IMR-90 (cell line): ENCODE measurements around the gene PRDM15. TPM values are rescaled to one million over a fixed set of nuclear protein-coding genes. Genes with fewer than 3 reads are reported as not detected.

Experiments used
- ATAC-seq: fragments of 200-7000 bp; cut with Tn5 transposase; 2 replicates; pipeline ENCODE4 v1.9.1; 2020; ENCODE audit warnings: low read depth, mild to moderate bottlenecking, moderate library complexity
- BruUV-seq: library from RNA; stranded (reverse); fragments of 400-500 nt; replicated peaks from 2 replicates; lab custom pipeline; 2021; lab: Mats Ljungman, UMichigan
- CTCF ChIA-PET: fragments of 300-600 bp; formaldehyde crosslinking; extraction: SDS; loops from one replicate; lab custom pipeline; 2021; ENCODE audit warnings: antibody characterized with exemption; lab: Yijun Ruan, JAX
- POLR2A ChIA-PET: fragments of 300-600 bp; sonication (Branson Sonifier 250); formaldehyde crosslinking; loops from one replicate; lab custom pipeline; 2022; ENCODE audit warnings: antibody characterized with exemption; ENCODE audit not compliant: unreplicated experiment; lab: Charles Lee
- DNase-seq: peaks from one replicate; pipeline ENCODE4 v3.0.0; 2013
- H2AFZ ChIP-seq: replicated peaks from 2 replicates; pipeline ENCODE3; 2013; ENCODE audit warnings: low read length, mild to moderate bottlenecking; ENCODE audit not compliant: poor library complexity
- H2AK5ac ChIP-seq: 2 replicates; pipeline ENCODE4 v1.6.1; 2013; ENCODE audit warnings: low read depth, low read length, inconsistent platforms
- H2AK9ac ChIP-seq: replicated peaks from 2 replicates; pipeline ENCODE3; 2013; ENCODE audit warnings: mild to moderate bottlenecking, low read depth, low read length, moderate library complexity; ENCODE audit not compliant: poor library complexity
- H2BK120ac ChIP-seq: 2 replicates; pipeline ENCODE4 v1.6.1; 2013; ENCODE audit warnings: low read depth, low read length, inconsistent platforms
- H2BK15ac ChIP-seq: 3 replicates; pipeline ENCODE4 v1.6.1; 2013; ENCODE audit warnings: low read depth, low read length, inconsistent platforms
- H2BK20ac ChIP-seq: 2 replicates; pipeline ENCODE4 v1.6.1; 2013; ENCODE audit warnings: low read depth, mild to moderate bottlenecking, inconsistent platforms, low read length, moderate library complexity
- H2BK5ac ChIP-seq: 2 replicates; pipeline ENCODE4 v1.6.1; 2013; ENCODE audit warnings: mild to moderate bottlenecking, low read depth, low read length, inconsistent platforms; ENCODE audit not compliant: poor library complexity, severe bottlenecking
- H3K14ac ChIP-seq: replicated peaks from 2 replicates; pipeline ENCODE4 v1.6.1; 2013; ENCODE audit warnings: low read depth, low read length, inconsistent platforms
- H3K18ac ChIP-seq: 2 replicates; pipeline ENCODE4 v1.6.1; 2013; ENCODE audit warnings: low read depth, low read length, control low read depth
- H3K23ac ChIP-seq: 2 replicates; pipeline ENCODE4 v1.6.1; 2013; ENCODE audit warnings: low read depth, low read length, inconsistent platforms
- H3K27ac ChIP-seq: 2 replicates; pipeline ENCODE4 v1.5.1; 2013; ENCODE audit warnings: mild to moderate bottlenecking, control low read depth, low read length; ENCODE audit not compliant: insufficient read depth
- H3K27me3 ChIP-seq: 2 replicates; pipeline ENCODE4 v1.6.1; 2013; ENCODE audit warnings: low read length; ENCODE audit not compliant: control insufficient read depth, insufficient read depth
- H3K36me3 ChIP-seq: 2 replicates; pipeline ENCODE4 v1.6.1; 2013; ENCODE audit warnings: low read length, mixed read lengths; ENCODE audit not compliant: control insufficient read depth, insufficient read depth
- H3K4ac ChIP-seq: 2 replicates; pipeline ENCODE4 v1.6.1; 2013; ENCODE audit warnings: low read depth, low read length, inconsistent platforms
- H3K4me1 ChIP-seq: 2 replicates; pipeline ENCODE4 v1.6.1; 2013; ENCODE audit warnings: low read length, mixed read lengths; ENCODE audit not compliant: control insufficient read depth, insufficient read depth
- H3K4me2 ChIP-seq: 2 replicates; pipeline ENCODE4 v1.6.1; 2013; ENCODE audit warnings: low read depth, mild to moderate bottlenecking, control low read depth, low read length, moderate library complexity
- H3K4me3 ChIP-seq: 2 replicates; pipeline ENCODE4 v1.5.1; 2013; ENCODE audit warnings: low read depth, mild to moderate bottlenecking, control low read depth, low read length, moderate library complexity; ENCODE audit not compliant: insufficient read depth
- H3K56ac ChIP-seq: 2 replicates; pipeline ENCODE4 v1.6.1; 2013; ENCODE audit warnings: low read length, inconsistent platforms; ENCODE audit not compliant: insufficient read depth; ENCODE audit errors: extremely low read depth
- H3K79me1 ChIP-seq, 2 experiments: 2 replicates each; pipeline ENCODE4 v1.6.1; 2013; ENCODE audit warnings: low read length in 2 of 2, inconsistent platforms in 1 of 2, low read depth in 1 of 2
- H3K9ac ChIP-seq: 2 replicates; pipeline ENCODE4 v1.6.1; 2013; ENCODE audit warnings: low read depth, low read length, control low read depth
- H3K9me1 ChIP-seq: 2 replicates; pipeline ENCODE4 v1.6.1; 2013; ENCODE audit warnings: low read length, inconsistent platforms; ENCODE audit not compliant: insufficient read depth
- H3K9me3 ChIP-seq: 2 replicates; pipeline ENCODE4 v1.6.1; 2013; ENCODE audit warnings: low read length; ENCODE audit not compliant: control insufficient read depth, insufficient read depth
- H4K20me1 ChIP-seq: 2 replicates; pipeline ENCODE4 v1.6.1; 2013; ENCODE audit warnings: low read length, inconsistent platforms; ENCODE audit not compliant: insufficient read depth
- H4K5ac ChIP-seq: 2 replicates; pipeline ENCODE4 v1.6.1; 2013; ENCODE audit warnings: mild to moderate bottlenecking, low read depth, low read length, control low read depth
- H4K8ac ChIP-seq, 2 experiments: 2 replicates each; pipeline ENCODE4 v1.6.1; 2013; ENCODE audit warnings: low read depth in 2 of 2, low read length in 2 of 2, control low read depth in 1 of 2, inconsistent platforms in 1 of 2
- H4K91ac ChIP-seq: 2 replicates; pipeline ENCODE4 v1.6.1; 2013; ENCODE audit warnings: low read depth, low read length, inconsistent platforms; ENCODE audit not compliant: insufficient read depth
- CEBPB ChIP-seq: IDR thresholded peaks from 2 replicates; pipeline ENCODE4 v1.6.1; 2012; ENCODE audit warnings: low read depth, low read length, improper control_type of control experiment
- FOS ChIP-seq: fragments of 150-350 bp; IDR thresholded peaks from 2 replicates; pipeline ENCODE4 v1.6.1; 2016; ENCODE audit warnings: low read depth, low read length
- MAFK ChIP-seq: IDR thresholded peaks from 2 replicates; pipeline ENCODE4 v1.6.1; 2012; ENCODE audit warnings: low read depth, low read length, improper control_type of control experiment
- MAZ ChIP-seq: IDR thresholded peaks from 2 replicates; pipeline ENCODE4 v1.6.1; 2012; ENCODE audit warnings: low read depth, mild to moderate bottlenecking, low read length, improper control_type of control experiment, moderate library complexity, borderline replicate concordance
- MXI1 ChIP-seq: IDR thresholded peaks from 2 replicates; pipeline ENCODE4 v1.6.1; 2012; ENCODE audit warnings: low read depth, mild to moderate bottlenecking, low read length, moderate library complexity, borderline replicate concordance
- NFE2L2 ChIP-seq: fragments of 150-350 bp; IDR thresholded peaks from 2 replicates; pipeline ENCODE4 v1.6.1; 2016; ENCODE audit warnings: low read depth, mild to moderate bottlenecking, low read length
- POLR2A ChIP-seq: IDR thresholded peaks from 2 replicates; pipeline ENCODE4 v1.6.1; 2012; ENCODE audit warnings: mild to moderate bottlenecking, low read depth, low read length
- RAD21 ChIP-seq: IDR thresholded peaks from 2 replicates; pipeline ENCODE4 v1.6.1; 2012; ENCODE audit warnings: low read length, improper control_type of control experiment
- RCOR1 ChIP-seq: IDR thresholded peaks from 2 replicates; pipeline ENCODE4 v1.6.1; 2012; ENCODE audit warnings: mild to moderate bottlenecking, low read length, improper control_type of control experiment; ENCODE audit not compliant: insufficient replicate concordance
- SMC3 ChIP-seq: fragments of 150-350 bp; IDR thresholded peaks from 2 replicates; pipeline ENCODE4 v1.6.1; 2016; ENCODE audit warnings: low read depth, mild to moderate bottlenecking, antibody characterized with exemption, low read length, moderate library complexity
- WGBS, 2 experiments: methylation state at CpG; one replicate each; pipeline versions ENCODE4 v1.1.5 to v1.1.7; 2013; ENCODE audit warnings: missing lambda C conversion rate in 2 of 2; ENCODE audit not compliant: insufficient read length in 1 of 2; ENCODE audit errors: extremely low coverage in 2 of 2; 5-methylcytosine and 5-hydroxymethylcytosine counted together
- dilution Hi-C: fragments of 300-500 bp; cut with HindIII; formaldehyde crosslinking; loops from one replicate; pipeline ENCODE4 v1.14.3; 2018; ENCODE audit warnings: low sequenced_read_pairs; ENCODE audit not compliant: unreplicated experiment
- in situ Hi-C: fragments of 300-500 bp; cut with MboI; formaldehyde crosslinking; loops from 3 replicates; pipeline ENCODE4 v1.14.3; 2019; ENCODE audit warnings: low sequenced_read_pairs, inconsistent platforms, mixed read lengths
- intact Hi-C: fragments of 100-400 bp; cut with micrococcal nuclease; formaldehyde crosslinking; loops from 2 replicates; pipeline ENCODE4 v1.10.0; 2022
- polyA plus RNA-seq, 3 experiments: library from polyadenylated mRNA; depleted of rRNA; stranded (reverse); fragments of >200 nt; gene quantifications; 2 replicates each; pipeline ENCODE4 v1.2.3, GENCODE V29; 2012; ENCODE audit warnings: low replicate concordance in 1 of 3
- total RNA-seq: library from RNA; depleted of rRNA; stranded (reverse); fragments of >200 nt; gene quantifications from 2 replicates; pipeline ENCODE4 v1.2.3, GENCODE V29; 2012
- TF ChIP-seq, protein P1 (sequence below): conservative IDR thresholded peaks from 2 replicates; pipeline ENCODE4 v1.5.1; 2012; ENCODE audit warnings: mild to moderate bottlenecking, low read depth, low read length, improper control_type of control experiment
- TF ChIP-seq, protein P2 (sequence below): fragments of 150-350 bp; IDR thresholded peaks from 2 replicates; pipeline ENCODE4 v1.6.1; 2016; ENCODE audit warnings: low read depth, mild to moderate bottlenecking, low read length, moderate library complexity, borderline replicate concordance
- TF ChIP-seq, protein P3 (sequence below): fragments of 150-350 bp; IDR thresholded peaks from 2 replicates; pipeline ENCODE4 v1.6.1; 2017; ENCODE audit warnings: mild to moderate bottlenecking, antibody characterized with exemption, low read length, low read depth

The PRDM15 gene
- total and polyA plus RNA-seq, 2 of the 4 experiments (the other 2 are of a cell fraction) = 7.3 to 8.8 TPM

DNA sequence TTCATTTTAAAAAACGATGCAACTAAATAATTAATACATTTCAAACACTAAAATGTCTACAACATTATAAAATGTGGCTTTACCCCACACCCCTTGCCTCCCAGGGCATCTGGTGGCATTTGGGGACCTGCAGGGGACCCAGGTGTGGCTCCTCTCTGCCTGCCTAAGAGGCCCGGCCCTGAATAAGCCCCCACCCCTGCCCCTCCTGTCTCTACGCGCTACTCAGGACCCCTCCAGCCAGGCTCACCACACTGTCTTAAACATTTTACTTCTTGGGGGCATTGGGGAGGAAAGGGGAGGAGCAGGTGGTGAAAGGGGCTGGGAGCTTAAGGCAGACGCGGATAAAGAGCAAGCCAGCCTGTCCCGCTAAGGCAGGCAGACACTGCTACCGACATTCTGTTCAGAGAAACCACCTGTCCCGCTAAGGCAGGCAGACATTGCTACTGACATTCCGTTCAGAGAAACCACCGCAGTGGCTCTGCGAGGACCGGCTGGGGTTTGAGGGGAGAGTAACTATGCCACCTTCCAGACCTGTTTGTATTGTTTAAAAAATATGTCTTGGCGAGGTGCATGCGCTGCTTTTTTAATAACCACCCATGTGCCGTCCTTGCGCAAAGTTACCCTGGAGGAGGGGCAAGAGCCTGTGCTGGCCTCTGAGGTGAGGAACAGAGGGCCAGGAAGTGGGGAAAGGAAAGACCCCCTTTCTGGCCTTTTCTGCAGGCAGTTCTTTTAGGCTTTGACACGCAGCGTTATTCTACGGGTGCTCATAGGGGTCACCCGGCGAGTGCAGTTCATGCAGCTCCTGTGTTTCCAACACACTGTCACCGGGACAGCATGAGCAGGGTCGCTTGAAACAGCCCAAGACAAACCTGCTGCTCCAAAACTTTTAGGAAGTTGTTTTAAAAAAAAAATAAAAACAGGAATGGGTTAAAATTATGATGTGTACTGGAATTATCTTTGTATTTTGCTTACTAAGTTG lies 61.0 kb downstream of the PRDM15 start:
- Histone ChIP-seq H4K8ac (no peak overlapping the region), H3K4me1 (no peaks in the 10 kb centered on the region), H3K9ac (no peak overlapping the region), H2AK9ac (no peak overlapping the region), H4K20me1 (no peaks in the 10 kb centered on the region), H3K79me1 (no peaks in the 10 kb centered on the region), H2BK120ac (no peak overlapping the region), H3K56ac (no peak overlapping the region), H2BK5ac (no peak overlapping the region), H3K27me3 (no peaks in the 10 kb centered on the region), H2BK15ac (no peak overlapping the region), H3K14ac (no peak overlapping the region), H2BK20ac (no peak overlapping the region), H2AK5ac (no peak overlapping the region), H3K27ac (no peak overlapping the region), H2AFZ (no peak overlapping the region), H3K4ac (no peak overlapping the region; the same call in 1 of the 2 replicates), H4K5ac (no peak overlapping the region), H4K91ac (no peak overlapping the region), H3K23ac (no peak overlapping the region), H3K18ac (no peak overlapping the region), H3K4me3 (no peak overlapping the region), H3K9me1 (no peaks in the 10 kb centered on the region), H3K9me3 (no peaks in the 10 kb centered on the region), H3K36me3 (peaks cover 14% of the 10 kb centered on the region), H3K4me2 (no peak overlapping the region)
- CTCF ChIA-PET = interaction anchor here (0.6 to 2.2 kb wide), 5 partner anchors 114 to 213 kb away, joined by 3 to 12 read pairs (median 9); no protein-coding TSS in a partner anchor
- dilution Hi-C loops (no loop called here), intact Hi-C loops (loop anchor here (1.0 to 2.0 kb wide), 6 partner anchors 114 to 535 kb away; partner anchors contain the start of gene ZBTB21), in situ Hi-C loops (loop anchor here (5.0 kb wide), 2 partner anchors 206 to 304 kb away; no protein-coding TSS in a partner anchor)
- DNase-seq (no peak), ATAC-seq (no peak)
- BruUV-seq = no TSS peak
- 97% methylated on average over 10 of the region's 24 CpGs; no CpG with 5 or more reads in 1 of the 2 experiments for WGBS, 2 experiments
- POLR2A ChIA-PET = no interaction called here
- TF ChIP-seq SMC3 (no peak), NFE2L2 (no peak), MAZ (no peak), MXI1 (no peak), MAFK (no peak), RAD21 (no peak), RCOR1 (no peak), FOS (no peak), CEBPB (no peak), POLR2A (no peak)
- TF ChIP-seq, protein P1, sequence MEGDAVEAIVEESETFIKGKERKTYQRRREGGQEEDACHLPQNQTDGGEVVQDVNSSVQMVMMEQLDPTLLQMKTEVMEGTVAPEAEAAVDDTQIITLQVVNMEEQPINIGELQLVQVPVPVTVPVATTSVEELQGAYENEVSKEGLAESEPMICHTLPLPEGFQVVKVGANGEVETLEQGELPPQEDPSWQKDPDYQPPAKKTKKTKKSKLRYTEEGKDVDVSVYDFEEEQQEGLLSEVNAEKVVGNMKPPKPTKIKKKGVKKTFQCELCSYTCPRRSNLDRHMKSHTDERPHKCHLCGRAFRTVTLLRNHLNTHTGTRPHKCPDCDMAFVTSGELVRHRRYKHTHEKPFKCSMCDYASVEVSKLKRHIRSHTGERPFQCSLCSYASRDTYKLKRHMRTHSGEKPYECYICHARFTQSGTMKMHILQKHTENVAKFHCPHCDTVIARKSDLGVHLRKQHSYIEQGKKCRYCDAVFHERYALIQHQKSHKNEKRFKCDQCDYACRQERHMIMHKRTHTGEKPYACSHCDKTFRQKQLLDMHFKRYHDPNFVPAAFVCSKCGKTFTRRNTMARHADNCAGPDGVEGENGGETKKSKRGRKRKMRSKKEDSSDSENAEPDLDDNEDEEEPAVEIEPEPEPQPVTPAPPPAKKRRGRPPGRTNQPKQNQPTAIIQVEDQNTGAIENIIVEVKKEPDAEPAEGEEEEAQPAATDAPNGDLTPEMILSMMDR = no peak
- TF ChIP-seq, protein P2, sequence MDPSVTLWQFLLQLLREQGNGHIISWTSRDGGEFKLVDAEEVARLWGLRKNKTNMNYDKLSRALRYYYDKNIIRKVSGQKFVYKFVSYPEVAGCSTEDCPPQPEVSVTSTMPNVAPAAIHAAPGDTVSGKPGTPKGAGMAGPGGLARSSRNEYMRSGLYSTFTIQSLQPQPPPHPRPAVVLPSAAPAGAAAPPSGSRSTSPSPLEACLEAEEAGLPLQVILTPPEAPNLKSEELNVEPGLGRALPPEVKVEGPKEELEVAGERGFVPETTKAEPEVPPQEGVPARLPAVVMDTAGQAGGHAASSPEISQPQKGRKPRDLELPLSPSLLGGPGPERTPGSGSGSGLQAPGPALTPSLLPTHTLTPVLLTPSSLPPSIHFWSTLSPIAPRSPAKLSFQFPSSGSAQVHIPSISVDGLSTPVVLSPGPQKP = no peak
- TF ChIP-seq, protein P3, sequence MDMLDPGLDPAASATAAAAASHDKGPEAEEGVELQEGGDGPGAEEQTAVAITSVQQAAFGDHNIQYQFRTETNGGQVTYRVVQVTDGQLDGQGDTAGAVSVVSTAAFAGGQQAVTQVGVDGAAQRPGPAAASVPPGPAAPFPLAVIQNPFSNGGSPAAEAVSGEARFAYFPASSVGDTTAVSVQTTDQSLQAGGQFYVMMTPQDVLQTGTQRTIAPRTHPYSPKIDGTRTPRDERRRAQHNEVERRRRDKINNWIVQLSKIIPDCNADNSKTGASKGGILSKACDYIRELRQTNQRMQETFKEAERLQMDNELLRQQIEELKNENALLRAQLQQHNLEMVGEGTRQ = no peak
